Measurements from ENCODE around the gene ITGA1. TPM values are rescaled to one million over a fixed set of nuclear protein-coding genes. Genes with fewer than 3 reads are reported as not detected.

Gene ITGA1
- total RNA-seq, 6 experiments from 2014 or later: 46.9 to 101 (median 83.9) TPM

DNA sequence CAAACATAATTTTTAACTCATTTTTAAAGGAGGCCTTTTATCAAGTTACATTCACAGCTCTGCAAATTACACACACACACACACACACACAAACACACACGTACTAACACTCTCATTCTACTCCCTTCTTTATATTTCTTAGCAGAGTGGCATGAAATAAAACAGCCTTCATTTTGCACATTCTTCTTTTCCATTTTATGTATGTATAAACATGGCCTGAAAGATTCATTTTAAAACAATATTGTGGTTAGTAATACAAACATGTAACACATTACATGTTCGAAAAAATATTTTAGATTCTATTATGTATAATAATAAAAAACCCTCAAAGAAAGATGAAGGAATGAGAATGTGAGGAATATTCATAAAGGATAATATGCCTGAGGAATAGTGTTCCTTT, 115.4 kb downstream of the ITGA1 start:
- Mint-ChIP-seq H3K4me3 (no peak overlapping the region), H3K9me3 (no peaks in the 10 kb centered on the region), H3K36me3 (ENCODE audit: low read depth) (peaks cover 32% of the 10 kb centered on the region), H3K4me1 (ENCODE audit: low read depth) (peaks cover 13% of the 10 kb centered on the region), H3K27me3 (ENCODE audit: insufficient read depth) (no peaks in the 10 kb centered on the region; the same call in none of the 2 replicates), H3K27ac (no peak overlapping the region)
- no peak for DNase-seq
- TF ChIP-seq, protein P1, sequence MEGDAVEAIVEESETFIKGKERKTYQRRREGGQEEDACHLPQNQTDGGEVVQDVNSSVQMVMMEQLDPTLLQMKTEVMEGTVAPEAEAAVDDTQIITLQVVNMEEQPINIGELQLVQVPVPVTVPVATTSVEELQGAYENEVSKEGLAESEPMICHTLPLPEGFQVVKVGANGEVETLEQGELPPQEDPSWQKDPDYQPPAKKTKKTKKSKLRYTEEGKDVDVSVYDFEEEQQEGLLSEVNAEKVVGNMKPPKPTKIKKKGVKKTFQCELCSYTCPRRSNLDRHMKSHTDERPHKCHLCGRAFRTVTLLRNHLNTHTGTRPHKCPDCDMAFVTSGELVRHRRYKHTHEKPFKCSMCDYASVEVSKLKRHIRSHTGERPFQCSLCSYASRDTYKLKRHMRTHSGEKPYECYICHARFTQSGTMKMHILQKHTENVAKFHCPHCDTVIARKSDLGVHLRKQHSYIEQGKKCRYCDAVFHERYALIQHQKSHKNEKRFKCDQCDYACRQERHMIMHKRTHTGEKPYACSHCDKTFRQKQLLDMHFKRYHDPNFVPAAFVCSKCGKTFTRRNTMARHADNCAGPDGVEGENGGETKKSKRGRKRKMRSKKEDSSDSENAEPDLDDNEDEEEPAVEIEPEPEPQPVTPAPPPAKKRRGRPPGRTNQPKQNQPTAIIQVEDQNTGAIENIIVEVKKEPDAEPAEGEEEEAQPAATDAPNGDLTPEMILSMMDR (IDR thresholded peaks at IDR 0.05): no peak

DNA sequence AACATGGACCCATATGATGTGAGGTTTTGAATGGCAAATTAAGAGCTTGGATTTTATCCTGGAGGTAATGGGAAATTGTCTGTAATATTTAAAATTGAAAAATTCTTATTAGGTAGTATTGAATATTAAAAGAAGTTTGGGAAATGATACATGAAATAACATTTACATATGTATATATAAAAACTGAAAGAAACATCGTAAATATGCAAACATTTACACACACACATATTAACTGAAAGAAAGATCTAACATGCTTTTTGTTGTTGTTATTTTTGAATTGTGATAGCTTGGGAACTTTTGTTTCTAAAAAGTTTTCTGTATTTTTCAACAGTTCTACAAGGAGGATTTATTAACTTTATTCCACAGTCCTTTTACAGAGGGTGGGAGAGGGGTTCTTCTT, 118.6 kb downstream of the ITGA1 start:
- Mint-ChIP-seq H3K9me3 (no peaks in the 10 kb centered on the region), H3K36me3 (ENCODE audit: low read depth) (peaks cover 17% of the 10 kb centered on the region), H3K4me1 (ENCODE audit: low read depth) (peaks cover 10% of the 10 kb centered on the region), H3K27ac (no peak overlapping the region), H3K27me3 (ENCODE audit: insufficient read depth) (no peaks in the 10 kb centered on the region; the same call in none of the 2 replicates), H3K4me3 (no peak overlapping the region)
- TF ChIP-seq, protein P1 (IDR thresholded peaks at IDR 0.05): no peak
- no peak for DNase-seq

DNA sequence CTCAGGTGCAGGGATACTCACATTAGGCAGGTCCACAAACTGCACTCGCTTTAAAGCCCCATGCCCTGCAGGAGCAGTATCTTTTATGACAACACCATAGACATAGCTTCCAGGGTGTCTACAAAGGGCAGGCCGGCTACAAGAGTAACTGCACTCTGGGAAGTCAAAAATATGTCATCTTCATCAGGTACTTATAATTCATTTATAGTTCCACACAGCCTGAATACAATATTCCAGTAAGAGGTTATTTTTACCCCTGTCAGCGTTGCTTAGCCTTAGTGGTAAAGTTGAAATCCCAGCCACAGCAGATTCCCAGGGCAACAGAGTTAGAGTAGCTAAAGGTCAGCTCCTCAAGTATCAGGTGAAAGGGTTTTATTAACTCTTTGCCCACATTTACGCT, 119.1 kb downstream of the ITGA1 start:
- peaks cover 10% of the 10 kb centered on the region for H3K4me1 Mint-ChIP-seq (ENCODE audit: low read depth)
- H3K9me3 Mint-ChIP-seq: no peaks in the 10 kb centered on the region
- H3K27me3 Mint-ChIP-seq (ENCODE audit: insufficient read depth): no peaks in the 10 kb centered on the region; the same call in none of the 2 replicates
- no peak overlapping the region for H3K4me3 Mint-ChIP-seq
- H3K27ac Mint-ChIP-seq: no peak overlapping the region
- TF ChIP-seq, protein P1 (IDR thresholded peaks at IDR 0.05): no peak
- H3K36me3 Mint-ChIP-seq (ENCODE audit: low read depth): peaks cover 14% of the 10 kb centered on the region
- no peak for DNase-seq

DNA sequence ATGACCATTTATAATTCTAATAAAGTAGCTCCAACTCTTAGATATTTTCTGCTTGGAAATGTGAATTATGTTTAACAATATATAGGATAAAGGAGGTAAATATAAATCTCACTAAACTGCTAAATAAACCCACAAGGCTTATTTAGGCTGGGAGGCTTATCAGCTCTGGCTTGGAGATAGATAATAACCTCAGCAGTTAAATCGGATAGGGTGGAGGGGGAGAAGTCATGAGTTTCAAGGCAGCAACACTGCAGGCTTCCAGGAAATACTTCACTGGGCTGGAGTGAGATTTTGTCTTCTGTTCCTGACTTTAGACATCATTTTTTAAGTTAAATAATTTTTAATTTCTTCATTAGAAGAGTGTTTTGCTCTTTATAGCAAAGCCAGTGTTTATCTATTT, 121.5 kb downstream of the ITGA1 start:
- no peak overlapping the region for H3K4me3 Mint-ChIP-seq
- no peaks in the 10 kb centered on the region for H3K9me3 Mint-ChIP-seq
- H3K36me3 Mint-ChIP-seq (ENCODE audit: low read depth): peaks cover 6% of the 10 kb centered on the region
- peaks cover 10% of the 10 kb centered on the region for H3K4me1 Mint-ChIP-seq (ENCODE audit: low read depth)
- H3K27ac Mint-ChIP-seq: no peak overlapping the region
- TF ChIP-seq, protein P1 (IDR thresholded peaks at IDR 0.05): no peak
- no peaks in the 10 kb centered on the region; the same call in none of the 2 replicates for H3K27me3 Mint-ChIP-seq (ENCODE audit: insufficient read depth)
- no peak for DNase-seq

DNA sequence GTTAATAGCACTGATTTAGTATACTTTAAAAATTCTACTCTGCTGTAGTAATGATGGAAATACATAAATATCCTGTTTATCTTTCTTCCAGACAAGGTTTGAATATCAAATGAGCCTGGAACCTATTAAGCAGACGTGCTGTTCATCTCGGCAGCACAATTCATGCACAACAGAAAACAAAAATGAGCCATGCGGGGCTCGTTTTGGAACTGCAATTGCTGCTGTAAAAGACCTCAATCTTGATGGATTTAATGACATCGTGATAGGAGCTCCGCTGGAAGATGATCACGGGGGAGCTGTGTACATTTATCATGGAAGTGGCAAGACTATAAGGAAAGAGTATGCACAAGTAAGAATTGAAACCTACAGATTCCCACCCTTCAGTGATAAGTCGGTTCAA, 122.4 kb downstream of the ITGA1 start:
- no peak for DNase-seq
- TF ChIP-seq, protein P1 (IDR thresholded peaks at IDR 0.05): no peak
- H3K4me1 Mint-ChIP-seq (ENCODE audit: low read depth): peaks cover 15% of the 10 kb centered on the region
- H3K9me3 Mint-ChIP-seq: no peaks in the 10 kb centered on the region
- peak overlapping the region; percentile 64; the same call in 1 of the 2 replicates for H3K4me3 Mint-ChIP-seq
- no peaks in the 10 kb centered on the region; the same call in 1 of the 2 replicates for H3K27me3 Mint-ChIP-seq (ENCODE audit: insufficient read depth)
- H3K36me3 Mint-ChIP-seq (ENCODE audit: low read depth): peaks cover 6% of the 10 kb centered on the region; the same call in 1 of the 2 replicates
- H3K27ac Mint-ChIP-seq: peak overlapping the region; percentile 62; the same call in 1 of the 2 replicates

Data from HFFc6 (cell line).